Nephron (organoid): ENCODE measurements around the gene BTD.

Experiments
- H3K27ac Mint-ChIP-seq, 3 experiments: 2 replicates each; pipeline ENCODE4 v1.8.0; 2020; ENCODE audit warnings: mixed read lengths in 3 of 3, mild to moderate bottlenecking in 2 of 3, moderate library complexity in 1 of 3
- H3K27me3 Mint-ChIP-seq: 2 replicates; pipeline ENCODE4 v1.8.0; 2021; ENCODE audit warnings: low read depth, mild to moderate bottlenecking, moderate library complexity, mixed read lengths
- H3K36me3 Mint-ChIP-seq: 2 replicates; pipeline ENCODE4 v1.8.0; 2020; ENCODE audit warnings: low read depth, mixed read lengths
- H3K4me1 Mint-ChIP-seq: 2 replicates; pipeline ENCODE4 v1.8.0; 2020; ENCODE audit warnings: mixed read lengths
- H3K4me3 Mint-ChIP-seq, 3 experiments: 2 replicates each; pipeline ENCODE4 v1.8.0; 2020; ENCODE audit warnings: mild to moderate bottlenecking in 3 of 3, mixed read lengths in 3 of 3, moderate library complexity in 2 of 3
- H3K9me3 Mint-ChIP-seq: 2 replicates; pipeline ENCODE4 v1.8.0; 2020; ENCODE audit warnings: mixed read lengths
- CTCF ChIP-seq, 3 experiments: fragments of 200-600 bp; sonication (generic); IDR thresholded peaks; one replicate each; pipeline ENCODE4 v1.5.0; 2021; ENCODE audit warnings: antibody characterized with exemption in 3 of 3; ENCODE audit not compliant: unreplicated experiment in 3 of 3

Gene BTD

DNA sequence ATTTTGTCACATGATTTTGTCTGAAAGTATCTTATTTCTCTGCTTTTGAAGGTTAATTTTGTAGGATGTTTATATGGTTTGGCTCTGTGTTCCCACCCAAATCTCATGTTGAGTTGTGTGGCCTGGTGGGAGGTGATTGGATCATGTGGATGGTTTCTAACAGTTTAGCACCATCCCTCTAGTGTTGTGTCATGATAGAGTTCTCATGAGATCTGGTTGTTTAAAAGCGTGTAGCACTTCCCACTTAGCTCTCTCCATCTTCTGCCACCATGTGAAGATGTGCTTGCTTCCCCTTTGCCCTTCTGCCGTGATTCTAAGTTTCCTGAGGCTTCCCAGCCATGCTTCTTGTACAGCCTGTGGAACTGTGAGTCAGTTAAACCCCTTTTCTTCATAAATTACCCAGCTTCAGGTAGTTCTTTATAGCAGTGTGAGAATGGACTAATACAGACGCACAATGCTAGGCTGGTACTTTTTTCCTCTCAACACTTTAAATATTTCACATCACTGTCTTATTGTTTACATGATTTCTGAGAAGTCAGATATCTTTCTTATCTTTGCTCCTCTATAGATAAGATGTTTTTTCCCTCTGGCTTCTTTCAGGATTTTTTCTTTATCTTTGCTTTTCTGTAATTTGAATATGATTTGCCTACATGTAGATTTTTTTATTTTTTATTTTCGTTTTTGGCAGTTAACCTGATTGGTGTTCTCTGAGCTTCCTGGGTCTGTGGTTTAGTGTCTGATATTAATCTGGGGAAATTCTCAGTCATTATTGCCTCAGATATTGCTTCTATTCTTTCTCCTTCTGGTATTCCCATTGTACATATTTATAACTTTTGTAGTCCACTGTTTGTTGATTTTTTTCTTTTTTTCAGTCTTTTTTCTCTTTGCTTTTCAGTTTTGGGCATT is 22.2 kb downstream of the BTD start:
- Mint-ChIP-seq H3K9me3 (peaks cover 41% of the 10 kb centered on the region), H3K4me3 (no peak overlapping the region), H3K27me3 (no peaks in the 10 kb centered on the region), H3K4me1 (no peaks in the 10 kb centered on the region), H3K36me3 (peaks cover 50% of the 10 kb centered on the region), H3K27ac (no peak overlapping the region)
- TF ChIP-seq CTCF (IDR thresholded peaks at IDR 0.05; ENCODE audit: unreplicated experiment in 3 of 3): no peak

DNA sequence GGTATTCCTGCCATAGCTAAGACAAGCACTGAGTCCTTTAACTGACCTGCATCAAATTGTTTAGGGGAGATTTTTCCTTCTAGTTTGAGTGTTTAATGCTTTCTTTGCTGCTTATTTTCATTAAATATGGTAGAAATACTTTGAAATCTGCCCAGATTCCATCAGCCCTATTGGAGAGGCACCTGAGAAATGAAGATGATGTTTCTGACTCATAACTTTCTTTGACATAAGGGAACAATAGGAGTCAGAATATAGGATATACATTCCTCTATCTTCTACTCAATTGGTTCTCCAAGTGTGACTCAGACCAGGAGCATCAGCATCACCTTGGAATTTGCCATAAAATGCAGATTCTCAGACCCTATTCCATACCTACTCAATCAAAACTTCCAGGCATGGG is 27.4 kb downstream of the BTD start:
- Mint-ChIP-seq H3K27ac (no peak overlapping the region), H3K9me3 (peaks cover 5% of the 10 kb centered on the region), H3K4me1 (peaks cover 41% of the 10 kb centered on the region), H3K4me3 (no peak overlapping the region), H3K36me3 (peaks cover 5% of the 10 kb centered on the region), H3K27me3 (no peaks in the 10 kb centered on the region)
- TF ChIP-seq CTCF (IDR thresholded peaks at IDR 0.05; ENCODE audit: unreplicated experiment in 3 of 3): no peak

- H3K4me1 Mint-ChIP-seq: peaks cover 52% of the 10 kb centered on the region
- peak overlapping the region; percentile 68 to 93 (median 78) for H3K27ac Mint-ChIP-seq
- H3K27me3 Mint-ChIP-seq: no peaks in the 10 kb centered on the region
- H3K4me3 Mint-ChIP-seq: peak overlapping the region in 2 of 3 experiments; percentile 40 to 58
- no peaks in the 10 kb centered on the region for H3K9me3 Mint-ChIP-seq
- H3K36me3 Mint-ChIP-seq: no peaks in the 10 kb centered on the region
- peak; percentile 56 to 66 (median 62) for TF ChIP-seq CTCF (IDR thresholded peaks at IDR 0.05; ENCODE audit: unreplicated experiment in 3 of 3)
These were observed 28.5 kb downstream of the BTD start for GRCh38 chr3:15629860-15630597.

GRCh38 chr3:15630646-15631350 is 29.3 kb downstream of the BTD start:
- Mint-ChIP-seq H3K27me3 (peaks cover 5% of the 10 kb centered on the region), H3K4me3 (peak overlapping the region; percentile 43 to 67 (median 56)), H3K36me3 (no peaks in the 10 kb centered on the region), H3K27ac (peak overlapping the region; percentile 82 to 93 (median 88)), H3K9me3 (no peaks in the 10 kb centered on the region), H3K4me1 (peaks cover 60% of the 10 kb centered on the region)
- TF ChIP-seq CTCF (IDR thresholded peaks at IDR 0.05; ENCODE audit: unreplicated experiment in 3 of 3): no peak

- H3K4me1 Mint-ChIP-seq: peaks cover 64% of the 10 kb centered on the region
- no peak for TF ChIP-seq CTCF (IDR thresholded peaks at IDR 0.05; ENCODE audit: unreplicated experiment in 3 of 3)
- H3K27ac Mint-ChIP-seq: peak overlapping the region; percentile 12 to 93 (median 82)
- no peak overlapping the region for H3K4me3 Mint-ChIP-seq
- peaks cover 6% of the 10 kb centered on the region for H3K27me3 Mint-ChIP-seq
- H3K36me3 Mint-ChIP-seq: no peaks in the 10 kb centered on the region
- H3K9me3 Mint-ChIP-seq: no peaks in the 10 kb centered on the region
These were observed 30.1 kb downstream of the BTD start for GRCh38 chr3:15631426-15632211.
